ENCODE data around the gene PAGE2B.

DNA sequence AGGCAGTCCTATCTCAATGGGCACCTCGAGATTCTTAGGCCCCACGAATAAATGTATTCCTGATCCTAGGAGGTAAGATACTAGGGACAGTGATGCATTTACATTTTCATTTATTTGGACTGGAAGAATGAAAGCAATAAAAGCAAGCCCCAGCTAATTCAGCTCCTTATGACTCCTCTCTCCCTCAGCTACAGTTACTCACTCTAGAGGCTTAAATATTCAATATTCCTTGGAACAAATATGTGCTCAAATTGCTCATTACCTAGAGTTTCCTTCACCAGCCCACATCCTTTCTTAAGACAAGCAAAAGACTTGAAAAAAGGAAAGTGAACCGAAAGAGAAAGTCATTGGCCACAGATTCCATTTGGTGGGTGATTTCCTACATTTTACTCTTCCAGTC, 27.9 kb downstream of the PAGE2B start:
- TF ChIP-seq, protein P1, sequence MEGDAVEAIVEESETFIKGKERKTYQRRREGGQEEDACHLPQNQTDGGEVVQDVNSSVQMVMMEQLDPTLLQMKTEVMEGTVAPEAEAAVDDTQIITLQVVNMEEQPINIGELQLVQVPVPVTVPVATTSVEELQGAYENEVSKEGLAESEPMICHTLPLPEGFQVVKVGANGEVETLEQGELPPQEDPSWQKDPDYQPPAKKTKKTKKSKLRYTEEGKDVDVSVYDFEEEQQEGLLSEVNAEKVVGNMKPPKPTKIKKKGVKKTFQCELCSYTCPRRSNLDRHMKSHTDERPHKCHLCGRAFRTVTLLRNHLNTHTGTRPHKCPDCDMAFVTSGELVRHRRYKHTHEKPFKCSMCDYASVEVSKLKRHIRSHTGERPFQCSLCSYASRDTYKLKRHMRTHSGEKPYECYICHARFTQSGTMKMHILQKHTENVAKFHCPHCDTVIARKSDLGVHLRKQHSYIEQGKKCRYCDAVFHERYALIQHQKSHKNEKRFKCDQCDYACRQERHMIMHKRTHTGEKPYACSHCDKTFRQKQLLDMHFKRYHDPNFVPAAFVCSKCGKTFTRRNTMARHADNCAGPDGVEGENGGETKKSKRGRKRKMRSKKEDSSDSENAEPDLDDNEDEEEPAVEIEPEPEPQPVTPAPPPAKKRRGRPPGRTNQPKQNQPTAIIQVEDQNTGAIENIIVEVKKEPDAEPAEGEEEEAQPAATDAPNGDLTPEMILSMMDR (IDR thresholded peaks at IDR 0.05 in 4 of 5, conservative IDR thresholded peaks at IDR 0.05 in 1 of 5) = no peak
- TF ChIP-seq POLR2A (IDR thresholded peaks at IDR 0.05) = no peak
